Mesenchymal stem cell (in vitro differentiated cells and primary cell): ENCODE measurements around the gene CCDC3.
A peak's percentile ranks its signal among the peaks of the same experiment; 100 is the strongest.

Experiments
- DNase-seq: peaks from one replicate; pipeline ENCODE4 v3.0.0-alpha.2; 2013
- H2AFZ ChIP-seq: one replicate; pipeline ENCODE4 v1.6.1; 2013; ENCODE audit warnings: low read depth, mild to moderate bottlenecking, control low read depth, inconsistent platforms, low read length, moderate library complexity
- H2AK5ac ChIP-seq: 2 replicates; pipeline ENCODE4 v1.6.1; 2013; ENCODE audit warnings: low read length, moderate library complexity, mild to moderate bottlenecking, inconsistent platforms; ENCODE audit not compliant: severe bottlenecking
- H2BK120ac ChIP-seq: one replicate; pipeline ENCODE4 v1.6.1; 2013; ENCODE audit warnings: low read depth, mild to moderate bottlenecking, inconsistent platforms, low read length, moderate library complexity
- H2BK12ac ChIP-seq, 2 experiments: one replicate each; pipeline ENCODE4 v1.6.1; 2013; ENCODE audit warnings: inconsistent platforms in 2 of 2, low read length in 2 of 2, mild to moderate bottlenecking in 2 of 2, moderate library complexity in 2 of 2, control low read depth in 1 of 2
- H2BK15ac ChIP-seq: one replicate; pipeline ENCODE4 v1.6.1; 2013; ENCODE audit warnings: mild to moderate bottlenecking, low read depth, inconsistent platforms; ENCODE audit not compliant: poor library complexity, severe bottlenecking
- H2BK5ac ChIP-seq: 2 replicates; pipeline ENCODE4 v1.6.1; 2013; ENCODE audit warnings: low read depth, mild to moderate bottlenecking, low read length, control low read depth, inconsistent platforms; ENCODE audit not compliant: poor library complexity, severe bottlenecking
- H3K14ac ChIP-seq, 2 experiments: one replicate each; pipeline ENCODE4 v1.6.1; 2013; ENCODE audit warnings: inconsistent platforms in 2 of 2, low read length in 2 of 2, control low read depth in 1 of 2, mild to moderate bottlenecking in 1 of 2, moderate library complexity in 1 of 2
- H3K18ac ChIP-seq, 2 experiments: one replicate each; pipeline ENCODE4 v1.6.1; 2013; ENCODE audit warnings: inconsistent platforms in 2 of 2, low read length in 2 of 2, control low read depth in 1 of 2, low read depth in 1 of 2, mild to moderate bottlenecking in 1 of 2
- H3K23ac ChIP-seq, 2 experiments: one replicate each; pipeline ENCODE4 v1.6.1; 2013; ENCODE audit warnings: inconsistent platforms in 2 of 2, low read length in 2 of 2, mild to moderate bottlenecking in 2 of 2, moderate library complexity in 2 of 2, control low read depth in 1 of 2
- H3K27ac ChIP-seq: 2 replicates; pipeline ENCODE4 v1.5.1; 2013; ENCODE audit warnings: mild to moderate bottlenecking, moderate library complexity, low read length, control low read depth, inconsistent platforms; ENCODE audit not compliant: poor library complexity, severe bottlenecking
- H3K27me3 ChIP-seq, 2 experiments: 2 replicates each; pipeline versions ENCODE4 v1.6.1 to v1.7.0; 2013; ENCODE audit warnings: low read length in 2 of 2, mild to moderate bottlenecking in 2 of 2, moderate library complexity in 2 of 2, control low read depth in 1 of 2, inconsistent platforms in 1 of 2; ENCODE audit not compliant: control insufficient read depth in 1 of 2, insufficient read depth in 1 of 2
- H3K36me3 ChIP-seq, 2 experiments: 2 replicates each; pipeline versions ENCODE4 v1.6.1 to v1.7.0; 2013; ENCODE audit warnings: low read length in 2 of 2, control low read depth in 1 of 2, inconsistent platforms in 1 of 2, low read depth in 1 of 2, mild to moderate bottlenecking in 1 of 2; ENCODE audit not compliant: insufficient read depth in 2 of 2, control insufficient read depth in 1 of 2
- H3K4ac ChIP-seq, 2 experiments: one replicate each; pipeline ENCODE4 v1.6.1; 2013; ENCODE audit warnings: inconsistent platforms in 2 of 2, low read length in 2 of 2, mild to moderate bottlenecking in 2 of 2, moderate library complexity in 2 of 2, control low read depth in 1 of 2, low read depth in 1 of 2
- H3K4me1 ChIP-seq: 2 replicates; pipeline ENCODE4 v1.6.1; 2013; ENCODE audit warnings: low read depth, low read length, control low read depth; ENCODE audit not compliant: control insufficient read depth, insufficient read depth
- H3K4me2 ChIP-seq: 2 replicates; pipeline ENCODE4 v1.6.1; 2013; ENCODE audit warnings: low read length, mild to moderate bottlenecking, inconsistent platforms; ENCODE audit not compliant: poor library complexity, severe bottlenecking
- H3K4me3 ChIP-seq, 2 experiments: 2 replicates each; pipeline versions ENCODE4 v1.5.1 to v1.7.0; 2013; ENCODE audit warnings: low read length in 2 of 2, mild to moderate bottlenecking in 2 of 2, control low read depth in 1 of 2, low read depth in 1 of 2; ENCODE audit not compliant: insufficient read depth in 1 of 2
- H3K79me1 ChIP-seq: replicated peaks from 2 replicates; pipeline ENCODE4 v1.6.1; 2013; ENCODE audit warnings: mild to moderate bottlenecking, control low read depth, low read length, inconsistent platforms; ENCODE audit not compliant: poor library complexity, severe bottlenecking
- H3K9ac ChIP-seq: 2 replicates; pipeline ENCODE4 v1.7.0; 2013; ENCODE audit warnings: mild to moderate bottlenecking, low read length, moderate library complexity
- H3K9me3 ChIP-seq: 2 replicates; pipeline ENCODE4 v1.7.0; 2013; ENCODE audit warnings: mild to moderate bottlenecking, low read length; ENCODE audit not compliant: control insufficient read depth
- H4K8ac ChIP-seq: one replicate; pipeline ENCODE4 v1.6.1; 2013; ENCODE audit warnings: inconsistent platforms, mild to moderate bottlenecking, low read length, moderate library complexity
- H4K91ac ChIP-seq: one replicate; pipeline ENCODE4 v1.6.1; 2013; ENCODE audit warnings: mild to moderate bottlenecking, low read length, inconsistent platforms
- WGBS: methylation state at CpG from one replicate; pipeline ENCODE4 v1.1.7; 2013; ENCODE audit warnings: mixed read lengths; 5-methylcytosine and 5-hydroxymethylcytosine counted together

Gene CCDC3

DNA sequence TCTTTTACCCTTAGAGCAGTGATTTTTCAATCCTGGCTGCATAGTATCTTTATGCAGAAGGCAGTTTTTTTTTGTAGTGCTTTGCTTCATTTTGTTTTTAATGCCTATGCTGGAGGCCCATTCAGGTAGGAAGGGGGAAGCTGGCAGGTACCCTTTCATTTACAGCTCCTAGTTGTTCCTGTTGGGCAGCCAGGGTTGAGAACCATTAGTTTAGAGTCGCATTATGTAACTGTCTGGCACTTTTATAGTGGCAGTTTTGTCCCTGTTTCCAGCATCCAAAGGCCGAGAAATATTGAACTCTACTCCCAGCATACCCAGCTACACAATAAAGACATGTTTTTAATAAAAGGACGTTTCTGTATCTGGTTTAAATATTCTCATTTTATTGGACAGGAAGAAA, 110.6 kb downstream of the CCDC3 start:
- Histone ChIP-seq H3K4me3 (no peak overlapping the region), H3K27ac (no peak overlapping the region), H4K8ac (no peak overlapping the region), H3K9ac (no peak overlapping the region), H3K18ac (no peak overlapping the region), H3K4ac (no peak overlapping the region), H3K9me3 (peaks cover 43% of the 10 kb centered on the region), H3K14ac (no peak overlapping the region), H4K91ac (no peak overlapping the region), H2AK5ac (no peak overlapping the region), H3K27me3 (peaks cover 30% of the 10 kb centered on the region in 2 experiments), H2BK15ac (no peak overlapping the region), H3K23ac (no peak overlapping the region), H2AFZ (no peak overlapping the region), H3K79me1 (no peaks in the 10 kb centered on the region), H3K4me1 (no peaks in the 10 kb centered on the region), H2BK12ac (no peak overlapping the region), H3K4me2 (no peak overlapping the region), H2BK5ac (no peak overlapping the region), H3K36me3 (no peaks in the 10 kb centered on the region), H2BK120ac (no peak overlapping the region)
- whole genome bisulfite sequencing, result 34% methylated on average over 2 of the region's 3 CpGs
- no peak for DNase-seq

DNA sequence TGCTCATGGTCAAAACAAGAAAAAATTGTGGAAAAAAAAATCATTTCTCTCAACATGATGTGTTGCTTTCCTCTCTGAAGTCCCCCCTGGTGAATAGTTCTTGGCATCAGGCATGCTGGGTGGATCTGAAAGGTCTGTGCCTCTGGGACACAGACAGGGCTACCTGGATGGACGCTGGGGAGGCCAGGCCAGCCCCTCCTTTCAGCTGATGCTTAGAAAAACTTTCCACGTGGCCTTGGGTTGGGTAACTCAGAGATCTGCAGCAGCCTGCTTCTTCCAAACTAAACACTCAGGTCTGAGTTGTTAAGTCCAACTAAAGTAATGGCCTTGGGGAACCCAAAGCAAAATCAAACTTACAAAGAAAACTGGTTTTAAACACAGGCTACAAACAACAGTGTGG, 113.0 kb downstream of the CCDC3 start:
- Histone ChIP-seq H3K27me3 (peaks cover 30 to 33% of the 10 kb centered on the region in 2 experiments), H2AK5ac (no peak overlapping the region), H4K8ac (peak overlapping the region; percentile 14), H3K79me1 (no peaks in the 10 kb centered on the region), H3K4me2 (no peak overlapping the region), H2BK5ac (no peak overlapping the region), H3K4ac (no peak overlapping the region), H2BK15ac (no peak overlapping the region), H3K36me3 (no peaks in the 10 kb centered on the region), H3K23ac (no peak overlapping the region), H4K91ac (no peak overlapping the region), H2AFZ (no peak overlapping the region), H3K4me1 (no peaks in the 10 kb centered on the region), H3K18ac (no peak overlapping the region), H3K27ac (no peak overlapping the region), H3K4me3 (no peak overlapping the region), H2BK120ac (no peak overlapping the region), H2BK12ac (no peak overlapping the region), H3K9ac (no peak overlapping the region), H3K9me3 (peaks cover 32% of the 10 kb centered on the region), H3K14ac (no peak overlapping the region)
- WGBS, result 74% methylated on average over 2 of the region's 2 CpGs
- DNase-seq, result no peak

DNA sequence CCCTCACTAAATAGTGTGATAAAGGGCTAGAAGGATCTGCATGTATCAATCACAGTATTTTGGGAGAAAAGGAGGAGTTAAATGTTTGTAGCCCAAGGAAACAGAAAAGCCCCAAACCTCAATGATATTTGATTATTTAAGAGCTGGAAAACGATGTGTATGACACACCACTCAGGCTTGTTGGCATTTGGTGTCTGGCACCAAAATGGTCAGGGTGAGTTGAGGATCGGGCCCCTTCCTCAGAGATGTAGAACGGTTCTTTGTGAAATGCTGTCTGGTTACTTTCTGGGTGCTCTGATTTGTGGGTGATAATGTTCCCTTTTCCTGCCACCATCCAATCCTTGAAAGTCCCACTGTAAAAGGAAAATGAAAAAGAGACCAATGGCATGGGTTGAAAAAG, 113.7 kb downstream of the CCDC3 start:
- no peak overlapping the region for H2AK5ac ChIP-seq
- H4K91ac ChIP-seq, result no peak overlapping the region
- no peak overlapping the region for H3K27ac ChIP-seq
- H2AFZ ChIP-seq, result no peak overlapping the region
- H3K27me3 ChIP-seq, result peaks cover 27 to 31% of the 10 kb centered on the region in 2 experiments
- H3K4me3 ChIP-seq, result no peak overlapping the region
- H2BK5ac ChIP-seq, result no peak overlapping the region
- 77% methylated on average over 3 of the region's 3 CpGs for WGBS
- no peak overlapping the region for H2BK12ac ChIP-seq
- no peak overlapping the region for H3K18ac ChIP-seq
- no peak overlapping the region for H3K9ac ChIP-seq
- no peaks in the 10 kb centered on the region for H3K79me1 ChIP-seq
- DNase-seq, result no peak
- H3K36me3 ChIP-seq, result no peaks in the 10 kb centered on the region
- H3K4me2 ChIP-seq, result no peak overlapping the region
- no peak overlapping the region for H3K23ac ChIP-seq
- H3K9me3 ChIP-seq, result peaks cover 25% of the 10 kb centered on the region
- no peaks in the 10 kb centered on the region for H3K4me1 ChIP-seq
- no peak overlapping the region for H2BK120ac ChIP-seq
- no peak overlapping the region for H3K14ac ChIP-seq
- no peak overlapping the region for H2BK15ac ChIP-seq
- H3K4ac ChIP-seq, result no peak overlapping the region
- no peak overlapping the region for H4K8ac ChIP-seq

DNA sequence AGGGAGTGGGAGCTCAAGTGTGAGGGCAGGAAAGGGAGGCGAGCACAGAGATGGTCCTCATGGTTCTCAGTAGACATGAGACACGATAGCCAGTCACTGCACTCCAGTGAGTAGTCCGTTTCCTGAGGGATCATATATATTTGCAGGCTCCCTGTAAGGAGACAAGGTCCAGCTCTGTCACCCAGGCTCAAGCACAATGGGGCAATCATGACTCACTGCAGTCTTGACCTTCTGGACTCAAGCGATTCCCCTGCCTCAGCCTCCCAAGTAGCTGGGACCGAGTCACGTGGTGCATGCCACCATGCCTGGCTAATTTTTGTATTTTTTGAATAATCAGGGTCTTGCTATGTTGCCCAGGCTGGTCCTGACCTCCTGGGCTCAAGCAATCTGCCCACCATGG, 116.7 kb downstream of the CCDC3 start:
- no peak for DNase-seq
- Histone ChIP-seq H3K9ac (no peak overlapping the region), H3K36me3 (no peaks in the 10 kb centered on the region), H3K4me2 (no peak overlapping the region), H3K14ac (no peak overlapping the region), H3K79me1 (no peaks in the 10 kb centered on the region), H3K23ac (no peak overlapping the region), H2BK15ac (no peak overlapping the region), H2AK5ac (no peak overlapping the region), H2AFZ (no peak overlapping the region), H2BK12ac (no peak overlapping the region), H3K18ac (peak overlapping the region in 1 of 2 experiments; percentile 56), H4K91ac (no peak overlapping the region), H3K4me1 (no peaks in the 10 kb centered on the region), H2BK5ac (no peak overlapping the region), H3K4ac (no peak overlapping the region), H3K4me3 (no peak overlapping the region), H2BK120ac (no peak overlapping the region), H4K8ac (no peak overlapping the region), H3K27me3 (peaks cover 16 to 39% of the 10 kb centered on the region in 2 experiments), H3K9me3 (peaks cover under 1% of the 10 kb centered on the region), H3K27ac (no peak overlapping the region)
- 83% methylated on average over 6 of the region's 6 CpGs for WGBS
